Hematopoietic multipotent progenitor cell treated with erythropoietin and hydrocortisone succinate and interleukin-3 and kit ligand, for 17 days (in vitro differentiated cells): Measurements from ENCODE around the gene MTHFD2L.
"Not testable (repeated sequence)": the region's sequence is repeated elsewhere in the genome, so short reads cannot be mapped to it uniquely, and the experiment has no call there.

ENCODE experiments used
- DNase-seq: peaks from one replicate; pipeline ENCODE4 v3.0.0-alpha.2; 2015; ENCODE audit warnings: low spot score

Gene MTHFD2L

GRCh38 chr4:74189331-74190043, 31.6 kb downstream of the MTHFD2L start:
- DNase-seq: peak; percentile 57

- no peak for DNase-seq
These were observed 32.4 kb downstream of the MTHFD2L start for GRCh38 chr4:74190332-74190731.

DNA sequence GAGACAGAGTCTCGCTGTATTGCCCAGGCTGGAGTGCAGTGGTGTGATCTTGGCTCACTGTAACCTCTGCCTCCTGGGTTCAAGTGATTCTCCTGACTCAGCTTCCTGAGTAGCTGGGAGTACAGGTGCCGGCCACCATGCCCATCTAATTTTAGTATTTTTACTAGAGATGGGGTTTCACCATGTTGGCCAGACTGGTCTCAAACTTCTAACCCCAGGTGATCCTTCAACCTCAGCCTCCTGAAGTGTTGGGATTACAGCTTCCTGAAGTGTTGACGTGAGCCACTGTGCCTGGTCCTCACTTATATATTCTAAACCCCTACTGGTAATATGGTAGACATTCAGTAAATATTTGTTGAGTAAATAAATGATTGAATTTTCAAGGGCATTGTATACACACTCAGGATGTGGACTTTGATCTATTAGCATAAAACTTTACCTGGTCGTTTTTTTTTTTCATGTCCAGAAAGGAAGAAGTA, 33.0 kb downstream of the MTHFD2L start:
- no peak for DNase-seq

- no peak for DNase-seq
These were observed 39.2 kb downstream of the MTHFD2L start for GRCh38 chr4:74197080-74197479.

GRCh38 chr4:74202062-74202586, 44.2 kb downstream of the MTHFD2L start:
- DNase-seq: no peak

DNA sequence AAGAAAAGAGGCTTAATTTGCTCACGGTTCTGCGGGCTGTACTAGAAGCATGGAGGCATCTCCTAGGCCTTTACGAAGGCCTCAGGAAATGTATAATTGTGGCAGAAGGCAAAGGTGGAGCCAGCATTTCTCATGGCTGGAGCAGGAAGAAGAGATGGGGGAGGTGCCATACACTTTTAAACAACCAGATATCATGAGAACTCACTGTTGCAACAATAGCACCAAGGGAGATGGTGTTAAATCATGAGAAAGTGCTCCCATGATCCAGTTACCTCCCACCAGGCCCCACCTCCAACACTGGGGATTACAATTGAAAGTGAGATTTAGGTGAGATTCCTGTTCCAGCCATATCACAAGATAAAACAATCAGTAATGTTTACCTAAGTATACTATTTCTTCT, 45.5 kb downstream of the MTHFD2L start:
- no peak for DNase-seq

GRCh38 chr4:74205046-74205445, 47.1 kb downstream of the MTHFD2L start:
- DNase-seq: no peak

DNA sequence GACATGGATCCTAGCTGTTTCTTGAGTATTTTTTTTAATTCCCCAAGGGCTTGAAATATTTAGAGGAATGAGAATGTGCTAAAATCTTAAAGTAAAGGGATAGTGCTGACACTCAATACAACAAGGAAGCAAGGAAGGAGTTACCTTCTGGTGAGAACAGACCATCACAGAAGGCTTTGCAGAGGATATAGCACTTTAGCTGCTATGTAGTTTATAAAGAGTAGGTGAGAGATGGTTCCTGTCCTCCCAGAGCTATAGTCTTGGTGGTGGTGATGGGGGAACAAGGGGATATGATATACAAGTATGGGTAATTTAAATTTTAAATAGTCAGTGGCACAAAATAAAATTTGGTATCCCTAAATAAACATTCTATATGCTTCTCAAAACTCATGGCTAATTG, 47.6 kb downstream of the MTHFD2L start:
- no peak for DNase-seq

DNA sequence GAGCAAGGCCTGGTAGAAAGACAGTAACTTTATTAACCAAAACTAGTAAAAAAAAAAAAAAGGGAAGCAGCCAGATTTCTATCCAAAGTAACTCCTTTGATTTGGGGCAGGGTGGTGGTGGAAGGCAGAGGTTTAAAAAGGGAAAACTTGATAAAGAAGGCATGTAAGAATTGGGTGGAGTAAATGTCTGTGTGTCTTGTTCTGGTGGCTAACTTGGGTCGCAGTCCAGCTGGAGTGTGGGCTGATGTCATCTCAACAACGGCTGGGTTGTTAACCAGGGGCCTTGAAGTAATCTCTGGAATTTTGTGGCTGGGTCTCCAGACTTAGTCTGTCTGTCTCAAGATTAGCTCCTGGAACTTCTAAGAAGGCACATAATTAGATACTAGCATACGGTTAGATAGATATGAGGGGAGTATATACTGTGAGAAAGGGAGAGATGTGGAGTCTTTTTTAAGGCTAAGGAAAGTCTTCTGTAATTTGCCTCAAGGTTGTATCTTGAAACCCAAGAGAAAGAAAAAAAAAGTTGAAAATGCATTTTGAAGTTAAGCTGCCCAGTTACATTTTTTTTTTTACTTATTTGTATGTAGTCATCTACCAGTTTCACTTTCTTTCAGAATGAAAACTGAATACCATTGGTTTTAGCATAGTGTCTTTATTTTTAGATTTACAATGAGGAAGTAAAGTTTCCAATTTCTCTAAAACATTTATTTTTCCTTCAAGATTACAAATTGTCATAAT, 48.3 kb downstream of the MTHFD2L start:
- no peak for DNase-seq

- DNase-seq: not testable (repeated sequence)
These were observed 56.7 kb downstream of the MTHFD2L start for GRCh38 chr4:74214457-74215159.

GRCh38 chr4:74215236-74215635, 57.3 kb downstream of the MTHFD2L start:
- DNase-seq: not testable (repeated sequence)

DNA sequence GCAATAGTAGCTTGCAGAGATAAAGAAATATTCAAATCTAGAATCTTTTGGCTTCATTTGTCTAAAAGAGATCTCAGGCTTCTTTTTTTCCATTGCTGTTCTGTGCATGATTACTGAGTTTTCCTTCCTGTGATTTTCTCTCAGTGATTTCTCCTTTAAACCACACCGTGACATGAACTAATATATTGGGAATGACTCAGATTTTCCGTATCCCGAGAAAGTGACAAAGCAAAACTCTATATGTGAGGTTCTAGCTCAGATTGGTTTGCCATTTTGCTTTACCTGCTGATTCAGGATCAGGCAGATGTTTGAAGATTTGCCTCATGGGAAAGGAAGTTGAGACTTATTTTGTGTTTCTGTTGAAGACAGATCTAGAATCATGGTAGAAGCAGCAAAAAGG, 59.4 kb downstream of the MTHFD2L start:
- no peak for DNase-seq

GRCh38 chr4:74218201-74218600, 60.3 kb downstream of the MTHFD2L start:
- no peak for DNase-seq

GRCh38 chr4:74219240-74219639, 61.3 kb downstream of the MTHFD2L start:
- no peak for DNase-seq

- no peak for DNase-seq
These were observed 65.2 kb downstream of the MTHFD2L start for GRCh38 chr4:74223098-74223497.

GRCh38 chr4:74223801-74224200, 65.9 kb downstream of the MTHFD2L start:
- DNase-seq: no peak

- peak; percentile 78 for DNase-seq
These were observed 71.0 kb downstream of the MTHFD2L start for GRCh38 chr4:74228691-74229640.

DNA sequence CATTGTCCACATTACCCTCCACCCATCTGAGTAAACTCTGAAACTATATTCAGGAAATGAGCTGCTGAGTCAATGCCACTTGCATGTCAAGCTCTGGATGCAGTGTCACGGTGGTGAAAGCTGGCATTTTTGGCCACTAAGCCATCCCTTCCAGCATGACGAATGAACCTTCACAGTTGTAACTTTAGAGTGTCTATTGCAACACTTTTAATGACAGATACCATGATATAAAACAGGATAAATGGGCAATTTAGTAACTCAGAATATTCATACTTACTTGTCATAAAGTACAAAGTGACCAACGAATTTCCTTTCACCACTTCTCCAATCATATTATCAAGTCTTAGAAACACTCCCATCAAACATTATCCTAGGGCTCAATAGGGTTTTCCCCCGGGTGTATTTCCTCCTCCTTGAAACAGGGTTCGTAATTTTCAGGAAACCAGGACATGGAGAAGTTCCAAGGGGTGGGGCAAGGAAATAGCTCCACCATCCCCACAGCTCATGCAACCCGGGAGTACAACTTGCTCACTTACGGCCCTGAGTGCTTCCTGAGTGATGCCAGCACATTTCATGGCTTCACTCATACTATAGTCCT, 73.1 kb downstream of the MTHFD2L start:
- peak; percentile 13 for DNase-seq

GRCh38 chr4:74235135-74235534, 77.2 kb downstream of the MTHFD2L start:
- DNase-seq: no peak

DNA sequence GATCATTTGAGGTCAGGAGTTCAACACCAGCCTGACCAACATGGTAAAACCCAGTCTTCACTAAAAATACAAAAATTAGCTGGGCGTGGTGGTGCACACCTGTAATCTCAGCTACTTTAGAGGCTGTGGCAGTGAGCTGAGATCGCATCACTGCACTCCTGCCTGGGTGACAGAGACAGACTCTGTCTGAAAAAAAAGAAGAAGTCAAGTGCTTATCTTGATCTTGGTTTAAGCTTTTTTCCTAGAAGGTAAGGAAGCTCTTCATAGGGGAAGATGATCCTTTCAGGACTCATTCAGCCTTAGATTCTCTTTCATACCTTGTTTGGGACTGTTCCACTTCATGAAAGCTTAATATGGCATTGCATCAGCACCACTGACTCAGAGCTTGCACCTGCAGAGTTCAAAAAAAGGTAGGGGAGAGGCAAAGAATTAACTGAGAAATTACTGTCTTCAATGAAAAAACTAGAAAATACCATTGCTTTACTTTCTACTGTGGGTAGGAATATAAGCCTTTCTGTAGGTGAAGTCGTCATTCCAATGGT, 79.6 kb downstream of the MTHFD2L start:
- no peak for DNase-seq

GRCh38 chr4:74244049-74244448, 86.1 kb downstream of the MTHFD2L start:
- DNase-seq: no peak
